HG02642 (cell line): ENCODE data around the gene OR5K2.

ENCODE experiments used
- ATAC-seq: cut with Tn5 transposase; IDR thresholded peaks from one replicate; pipeline ENCODE4 v1.9.1; 2021; ENCODE audit warnings: mild to moderate bottlenecking; ENCODE audit not compliant: unreplicated experiment, poor library complexity

Gene OR5K2

DNA sequence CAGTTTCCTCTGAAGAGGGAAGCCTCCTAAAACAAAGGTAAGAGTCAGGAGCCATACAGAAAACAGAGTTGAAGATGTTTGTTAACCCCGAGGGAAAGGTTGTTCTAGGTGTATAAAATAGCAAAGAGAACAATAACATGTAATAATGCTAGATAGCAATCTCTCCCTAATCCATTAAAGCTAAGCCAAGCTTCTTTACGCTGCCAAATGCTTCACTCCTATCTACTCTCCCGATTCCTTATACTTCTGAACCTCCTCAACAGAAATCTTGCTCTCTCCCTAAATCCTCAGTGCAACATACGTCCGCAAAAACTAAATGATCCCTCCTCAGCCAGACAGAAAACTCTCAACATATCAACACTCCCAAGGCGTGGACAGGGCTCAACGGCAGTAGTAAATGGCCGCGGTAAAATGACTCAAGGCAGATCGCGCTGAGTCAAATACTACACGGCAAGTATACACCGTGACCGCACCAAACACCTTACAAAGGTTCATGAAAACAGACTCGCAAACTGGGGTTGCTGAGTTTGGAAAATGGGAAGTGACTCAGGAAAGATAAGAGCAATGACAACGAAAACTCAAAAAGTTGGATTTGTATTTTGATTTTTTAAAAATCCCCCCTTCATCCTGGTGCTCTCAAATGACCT is 24.5 kb downstream of the OR5K2 start:
- ATAC-seq, result peak; percentile 50

DNA sequence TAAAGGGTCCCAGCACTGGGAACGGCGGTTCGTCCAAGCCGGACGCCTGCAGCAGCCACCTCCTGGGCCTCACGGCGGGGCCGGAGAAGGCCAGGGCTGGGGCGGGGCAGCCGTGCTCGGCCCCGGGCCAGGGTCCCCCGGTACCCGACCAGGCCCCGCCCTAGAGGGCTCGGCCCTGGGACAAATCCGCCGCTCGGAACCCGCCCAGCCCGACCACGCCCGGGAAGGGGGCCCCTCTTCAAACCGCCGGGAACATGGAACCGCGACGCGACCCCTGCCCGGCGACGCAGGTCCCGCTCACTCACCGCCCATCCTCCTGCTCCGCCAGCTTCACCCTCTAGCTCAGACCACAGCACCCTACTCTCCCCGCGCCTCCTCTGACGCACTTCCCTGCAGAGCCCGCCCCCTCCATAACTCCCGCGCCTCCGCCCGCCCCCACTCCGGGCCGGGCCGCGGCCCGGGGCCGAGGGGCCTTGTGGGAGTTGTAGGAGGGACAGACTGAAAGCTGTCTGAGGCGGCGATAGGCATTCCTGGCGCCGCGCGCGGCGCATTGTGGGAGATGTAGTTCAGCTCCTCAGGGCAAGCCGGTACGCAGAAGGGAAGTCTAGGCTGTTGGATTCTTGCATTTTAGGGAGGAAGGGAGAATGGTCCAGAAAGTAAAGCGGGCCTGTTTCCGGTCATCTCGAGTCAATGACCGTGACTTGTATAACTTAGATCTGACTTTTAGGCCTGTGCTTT is 25.2 kb downstream of the OR5K2 start, which contains the start of gene CLDND1:
Gene CLDND1, minus strand, starts transcription at position 359 of the 738 bp plus-strand sequence. CDS start 1,478 bp downstream, outside the sequence.
- peak; percentile 90 for ATAC-seq

DNA sequence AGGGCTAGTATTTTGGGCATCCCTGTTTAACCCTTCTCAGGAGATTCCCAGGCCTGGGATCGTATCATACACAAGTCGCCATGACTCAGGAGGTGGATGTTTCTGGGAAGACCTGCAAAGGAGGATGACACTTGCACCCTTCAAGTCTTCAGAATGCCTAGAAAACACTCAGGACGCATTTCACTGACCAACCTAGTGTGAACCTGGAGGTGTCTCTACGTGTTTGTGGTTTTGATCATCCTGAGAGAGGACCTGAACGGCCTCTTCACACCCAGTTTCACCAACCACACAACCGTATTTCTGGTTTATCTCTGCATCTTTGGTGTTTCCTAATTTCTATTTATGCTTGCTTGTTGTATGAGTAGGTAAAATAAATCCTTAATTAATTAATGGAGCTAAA is 28.0 kb downstream of the OR5K2 start:
- ATAC-seq, result no peak

DNA sequence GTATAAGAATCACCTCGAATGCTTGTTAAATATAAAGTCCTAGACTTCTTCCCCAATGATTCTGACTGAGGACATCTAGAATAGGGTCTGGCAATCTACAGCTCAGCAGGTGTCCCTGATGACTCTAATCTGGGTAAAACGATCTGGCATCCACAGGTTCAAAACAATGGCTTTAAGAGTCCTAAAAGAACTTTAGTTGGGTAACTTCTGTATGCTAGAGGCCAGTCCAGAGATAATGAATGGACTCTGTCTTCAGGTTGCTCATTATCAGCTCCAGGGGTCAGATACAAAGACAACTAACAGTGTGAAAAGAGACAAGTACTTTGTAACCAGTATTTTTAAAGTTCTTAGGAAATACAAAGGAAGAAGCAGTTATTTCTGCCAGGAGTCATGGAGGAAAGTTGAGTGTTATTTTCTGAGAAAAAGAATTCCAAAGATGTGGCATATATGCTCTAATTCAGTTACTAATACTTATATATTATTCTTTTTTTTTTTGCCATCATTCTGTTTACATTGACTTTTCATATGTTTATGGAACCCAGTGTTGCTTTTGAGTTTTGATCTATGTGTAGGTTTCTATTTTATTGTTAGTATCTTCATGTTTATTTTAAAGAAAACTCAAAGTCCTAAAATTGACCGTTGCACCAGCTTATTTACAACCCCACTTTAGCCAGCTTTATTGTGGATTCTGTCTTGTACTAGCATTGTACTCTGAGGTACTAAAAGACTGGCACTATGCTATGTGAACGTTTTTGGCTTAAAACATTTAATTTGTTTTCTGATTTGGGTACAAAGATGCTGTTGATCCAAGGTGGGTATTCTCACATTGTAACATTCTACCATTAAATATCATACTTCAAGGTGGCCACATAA is 31.2 kb downstream of the OR5K2 start:
- no peak for ATAC-seq

GRCh38 chr3:98529856-98530459 is 32.5 kb downstream of the OR5K2 start:
- ATAC-seq, result no peak

GRCh38 chr3:98530676-98531075 is 33.2 kb downstream of the OR5K2 start:
- ATAC-seq, result no peak

DNA sequence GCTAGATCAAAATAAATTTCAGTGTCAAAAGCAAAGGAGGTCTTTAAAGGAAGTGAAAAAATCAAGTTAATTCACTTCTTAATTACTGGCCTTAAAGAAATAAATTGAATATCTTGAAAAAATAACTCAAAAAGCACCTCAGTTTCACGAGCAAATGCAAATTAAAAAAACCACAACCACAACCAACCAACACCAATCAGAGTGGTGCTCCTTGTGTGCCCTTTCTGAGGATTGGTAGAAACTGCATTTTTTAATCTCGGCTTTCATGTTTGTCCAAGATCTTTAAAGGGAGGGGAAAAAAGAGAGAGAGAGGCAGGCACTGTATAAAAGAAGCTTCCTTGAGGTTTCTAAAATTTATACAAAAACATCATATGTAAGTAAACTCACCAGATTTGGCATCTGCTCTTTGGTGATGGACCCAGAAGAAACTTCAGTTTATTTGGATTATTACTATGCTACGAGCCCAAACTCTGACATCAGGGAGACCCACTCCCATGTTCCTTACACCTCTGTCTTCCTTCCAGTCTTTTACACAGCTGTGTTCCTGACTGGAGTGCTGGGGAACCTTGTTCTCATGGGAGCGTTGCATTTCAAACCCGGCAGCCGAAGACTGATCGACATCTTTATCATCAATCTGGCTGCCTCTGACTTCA is 34.3 kb downstream of the OR5K2 start, which contains the start of gene GPR15:
Gene GPR15, plus strand, starts transcription at position 357 of the 653 bp plus-strand sequence. Its CDS starts 56 bp downstream, at position 413.
- ATAC-seq, result peak; percentile 33

- peak; percentile 5 for ATAC-seq
Measured at GRCh38 chr3:98532275-98532637, 34.8 kb downstream of the OR5K2 start.

GRCh38 chr3:98532709-98533571 is 35.5 kb downstream of the OR5K2 start:
- no peak for ATAC-seq

GRCh38 chr3:98534168-98534567 is 36.7 kb downstream of the OR5K2 start:
- no peak for ATAC-seq

DNA sequence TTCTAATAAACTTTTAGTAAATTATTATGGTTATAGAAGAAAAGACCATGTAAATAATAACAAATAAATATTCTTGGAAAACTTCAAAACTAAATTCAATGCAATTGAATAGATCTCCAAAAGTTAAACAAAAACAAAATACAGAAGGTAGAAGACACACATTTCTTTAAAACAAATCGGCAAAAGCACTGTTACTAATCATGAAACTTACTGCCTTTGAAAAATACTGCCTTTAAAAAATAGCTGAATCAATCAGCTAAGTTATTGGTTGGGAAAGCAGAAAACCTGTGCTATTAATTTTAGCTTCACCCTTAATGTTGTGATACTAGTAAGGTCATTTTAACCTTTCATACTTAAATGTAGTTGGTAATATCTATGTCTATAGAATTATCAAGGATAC is 37.3 kb downstream of the OR5K2 start:
- ATAC-seq, result no peak

- ATAC-seq, result peak; percentile 77
Measured at GRCh38 chr3:98536456-98537017, 39.1 kb downstream of the OR5K2 start.

DNA sequence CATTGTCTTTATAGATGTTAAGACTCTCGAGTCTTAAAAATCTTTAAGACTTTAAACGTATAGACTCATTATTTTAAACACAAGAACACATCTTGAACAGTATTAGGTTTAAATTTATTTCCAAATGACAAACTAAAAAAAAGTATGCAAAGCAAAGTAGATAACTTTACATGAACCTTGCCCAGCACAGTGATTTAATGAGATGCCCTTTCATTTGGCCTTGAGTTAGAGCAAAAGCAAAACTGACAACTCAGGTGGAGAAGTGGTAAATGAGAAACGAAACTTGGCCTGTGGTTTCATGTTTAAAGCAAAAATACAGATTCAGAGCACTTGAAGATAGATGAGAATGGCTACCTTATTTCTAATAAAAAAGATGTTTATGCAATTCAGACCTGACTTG is 42.9 kb downstream of the OR5K2 start:
- ATAC-seq, result peak; percentile 48

DNA sequence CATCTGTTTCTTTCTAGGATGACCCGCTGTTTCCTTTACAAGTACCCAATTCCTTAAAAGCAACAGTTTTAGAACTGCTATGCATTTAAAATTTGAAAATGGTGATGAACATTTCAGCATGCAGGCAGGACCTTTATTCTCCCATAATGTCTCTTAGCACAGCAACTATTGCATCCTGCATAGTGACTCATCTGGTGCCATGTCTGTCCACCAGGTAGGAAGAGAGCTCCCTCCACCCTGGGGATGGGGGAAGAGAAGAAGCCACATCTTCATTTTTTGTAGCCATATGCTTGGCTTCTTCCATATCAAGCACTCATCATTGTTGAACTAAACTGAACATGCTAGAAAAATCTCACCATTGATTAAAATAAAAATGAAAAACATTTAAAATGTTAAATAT is 44.2 kb downstream of the OR5K2 start:
- ATAC-seq, result no peak

DNA sequence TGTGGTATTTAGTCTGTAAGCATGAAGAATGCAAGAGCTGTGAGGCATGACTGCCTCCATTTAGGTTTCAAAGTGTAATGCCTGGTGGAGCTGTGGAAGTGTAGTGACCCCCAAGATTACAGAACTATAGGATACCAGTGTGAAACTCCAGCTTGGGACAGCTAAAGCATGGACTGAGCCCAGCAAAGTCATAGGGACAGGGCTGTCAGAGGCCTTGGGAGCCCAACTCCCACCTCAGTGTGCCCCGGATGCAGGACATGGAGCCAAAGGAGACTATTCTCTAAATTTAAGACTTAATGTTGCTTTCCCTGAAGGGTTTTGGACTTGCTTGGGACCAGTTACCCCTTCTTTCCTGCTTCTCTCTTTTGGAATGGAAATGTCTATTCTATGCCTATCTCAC is 45.1 kb downstream of the OR5K2 start:
- no peak for ATAC-seq

- ATAC-seq, result peak; percentile 46
Measured at GRCh38 chr3:98545940-98546339, 48.5 kb downstream of the OR5K2 start.
